Activated CD4-positive, alpha-beta T cell treated with anti-CD3 and anti-CD28 coated beads, Interleukin-2, amount 50 U/mL, for 1 hour (primary cell): ENCODE measurements around the gene NBPF4.
"Not testable (repeated sequence)": the region's sequence is repeated elsewhere in the genome, so short reads cannot be mapped to it uniquely, and the experiment has no call there.

Experiments
- DNase-seq: peaks from one replicate; pipeline ENCODE4 v3.0.0-alpha.2; 2020

Gene NBPF4, protein sequence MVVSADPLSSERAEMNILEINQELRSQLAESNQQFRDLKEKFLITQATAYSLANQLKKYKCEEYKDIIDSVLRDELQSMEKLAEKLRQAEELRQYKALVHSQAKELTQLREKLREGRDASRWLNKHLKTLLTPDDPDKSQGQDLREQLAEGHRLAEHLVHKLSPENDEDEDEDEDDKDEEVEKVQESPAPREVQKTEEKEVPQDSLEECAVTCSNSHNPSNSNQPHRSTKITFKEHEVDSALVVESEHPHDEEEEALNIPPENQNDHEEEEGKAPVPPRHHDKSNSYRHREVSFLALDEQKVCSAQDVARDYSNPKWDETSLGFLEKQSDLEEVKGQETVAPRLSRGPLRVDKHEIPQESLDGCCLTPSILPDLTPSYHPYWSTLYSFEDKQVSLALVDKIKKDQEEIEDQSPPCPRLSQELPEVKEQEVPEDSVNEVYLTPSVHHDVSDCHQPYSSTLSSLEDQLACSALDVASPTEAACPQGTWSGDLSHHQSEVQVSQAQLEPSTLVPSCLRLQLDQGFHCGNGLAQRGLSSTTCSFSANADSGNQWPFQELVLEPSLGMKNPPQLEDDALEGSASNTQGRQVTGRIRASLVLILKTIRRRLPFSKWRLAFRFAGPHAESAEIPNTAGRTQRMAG

DNA sequence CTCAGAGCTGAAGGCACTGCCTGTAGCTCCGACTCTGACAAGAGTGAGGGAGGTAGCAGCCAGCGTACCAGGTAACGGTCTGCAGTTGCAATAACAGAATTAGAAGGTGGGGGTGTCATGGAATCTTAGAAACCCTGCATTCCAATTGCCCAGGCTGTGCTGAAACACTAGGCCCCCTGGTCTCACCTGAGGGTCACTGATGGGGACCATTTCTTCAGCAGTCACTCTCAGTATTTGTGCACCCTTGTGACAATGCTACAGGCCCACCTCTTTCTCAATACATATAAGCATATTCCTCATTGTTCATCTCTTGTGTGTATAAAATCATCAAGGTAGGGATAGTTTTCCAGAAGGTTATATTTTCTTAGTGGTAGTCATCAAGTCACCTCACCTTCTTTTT lies at the start of gene NBPF4:
Gene NBPF4 (minus strand): TSS at position 101 of the 400 bp plus-strand sequence. CDS start 315 bp downstream, outside the sequence.
- DNase-seq: not testable (repeated sequence)

DNA sequence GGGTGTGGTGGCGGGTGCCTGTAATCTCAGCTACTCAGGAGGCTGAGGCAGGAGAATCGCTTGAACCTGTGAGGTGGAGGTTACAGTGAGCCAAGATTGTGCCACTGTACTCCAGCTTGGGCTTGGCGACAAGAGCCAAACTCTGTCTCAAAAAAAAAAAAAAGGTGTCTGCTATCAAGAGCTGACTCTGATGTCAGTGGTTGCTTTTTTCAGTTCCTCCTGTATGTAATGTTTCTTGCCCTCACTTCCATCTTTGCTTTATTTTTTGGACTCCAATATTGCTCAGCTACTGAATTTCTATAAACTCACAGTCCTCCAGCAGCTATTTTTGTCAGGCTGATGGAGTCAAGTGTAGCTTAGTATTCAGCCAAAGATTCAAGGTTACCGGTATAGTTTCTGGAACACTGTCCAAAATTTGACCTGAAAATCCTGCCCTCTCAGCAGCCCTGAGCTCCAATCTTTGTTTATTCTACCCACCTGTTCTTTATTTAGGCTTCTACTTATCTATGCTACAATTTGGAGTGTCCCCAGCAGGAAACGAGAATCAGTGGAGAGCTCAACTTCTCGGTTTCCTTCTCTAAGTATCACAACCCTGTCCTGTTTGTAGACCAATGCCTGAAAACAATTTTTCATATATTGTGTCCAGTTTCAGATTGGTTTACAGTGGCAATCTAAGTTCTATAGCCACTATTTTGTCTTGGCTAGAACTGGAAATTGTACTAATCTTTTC lies 38.8 kb upstream of the NBPF4 start:
- DNase-seq: not testable (repeated sequence)

DNA sequence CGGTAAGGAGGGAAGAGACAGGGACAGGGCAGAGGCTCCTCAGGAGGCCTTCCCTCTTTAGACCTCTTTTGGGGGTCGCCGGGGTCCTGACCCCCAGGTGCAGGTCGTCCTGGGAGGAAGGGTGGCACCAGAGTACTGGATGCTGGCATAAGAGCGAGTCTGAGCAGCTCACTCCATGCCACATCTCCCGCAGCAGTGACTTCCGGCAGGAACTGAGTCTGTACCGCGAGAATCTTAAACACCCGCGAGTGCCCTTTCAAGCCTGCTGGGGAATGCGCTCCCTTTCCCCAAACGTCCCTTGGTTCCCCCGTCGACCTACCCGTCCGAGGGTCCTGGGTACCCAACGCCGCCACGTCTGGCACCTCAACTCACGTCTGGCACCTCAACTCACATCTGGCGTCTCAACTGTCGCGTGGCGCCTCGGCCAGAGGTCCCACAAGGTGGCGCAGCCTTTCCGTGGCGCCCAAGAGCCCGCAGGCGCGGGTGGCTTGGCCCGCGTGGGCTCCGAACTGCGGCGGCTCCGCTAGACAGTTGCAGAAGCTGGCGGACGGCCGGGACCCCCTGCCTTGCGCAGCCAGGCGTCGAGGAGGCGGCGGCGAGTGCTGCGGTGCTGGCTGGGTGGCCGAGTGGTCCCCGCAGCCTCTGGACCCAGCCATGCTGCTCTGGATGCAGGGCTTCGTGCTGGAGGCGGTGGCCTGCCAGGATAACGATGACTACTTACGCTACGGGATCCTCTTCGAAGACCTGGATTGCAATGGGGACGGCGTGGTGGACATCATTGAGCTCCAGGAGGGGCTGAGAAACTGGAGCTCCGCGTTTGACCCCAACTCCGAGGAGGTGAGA lies 28.8 kb upstream of the NBPF4 start:
- DNase-seq: not testable (repeated sequence)

DNA sequence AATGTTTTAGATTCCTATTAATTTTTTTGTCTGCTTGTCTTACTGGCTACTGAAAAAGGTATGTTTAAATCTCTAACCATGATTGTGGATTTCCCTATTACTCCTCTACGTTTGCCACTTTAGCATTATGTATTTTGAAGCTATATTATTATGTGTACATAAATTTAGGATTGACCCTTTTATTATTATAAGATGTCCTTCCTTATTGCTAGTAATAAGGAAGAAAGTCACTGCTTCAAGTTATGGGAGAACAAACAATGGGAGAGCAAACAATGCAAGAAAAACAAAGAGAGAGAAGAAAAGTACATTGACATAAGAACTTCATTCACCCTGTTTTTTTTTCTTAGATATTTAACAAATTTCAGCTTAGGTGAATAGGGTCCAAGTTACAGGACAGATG lies 23.2 kb upstream of the NBPF4 start:
- not testable (repeated sequence) for DNase-seq

DNA sequence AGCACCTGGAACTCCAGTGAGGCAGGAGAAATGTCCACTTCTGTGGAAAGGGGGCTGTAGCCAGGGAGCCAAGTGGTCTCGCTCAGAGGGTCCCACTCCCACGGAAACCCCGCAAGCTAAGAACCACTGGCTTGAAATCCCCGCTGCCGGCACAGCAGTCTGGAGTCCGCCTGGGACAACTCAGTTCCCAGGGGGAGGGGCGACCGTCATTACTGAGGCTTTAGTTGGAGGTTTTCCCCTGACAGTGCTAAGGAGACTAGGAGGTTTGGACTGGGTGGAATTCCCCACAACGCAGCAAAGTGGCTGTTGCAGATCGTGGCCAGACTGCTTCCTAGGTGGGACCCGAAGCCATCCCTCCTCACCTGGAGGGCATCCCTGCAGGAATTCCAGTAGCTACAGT lies 18.1 kb upstream of the NBPF4 start:
- DNase-seq: not testable (repeated sequence)

DNA sequence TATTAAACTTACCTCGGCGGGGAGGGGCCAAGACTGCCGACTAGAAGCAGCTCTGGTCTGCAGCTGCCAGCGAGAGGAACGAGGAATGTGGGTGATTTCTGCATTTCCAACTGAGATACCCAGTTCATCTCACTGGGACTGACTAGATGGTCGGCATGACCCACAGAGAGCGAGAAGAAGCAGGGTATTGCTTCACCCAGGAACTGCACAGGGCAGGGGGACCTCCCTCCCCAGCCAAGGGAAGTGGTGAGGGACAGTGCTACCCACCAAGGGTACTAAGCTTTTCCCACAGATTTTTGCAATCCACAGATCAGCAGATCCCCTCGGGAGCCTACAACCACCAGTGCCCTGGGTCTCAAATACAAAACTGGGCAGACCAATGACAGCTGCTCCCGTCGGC lies 17.6 kb upstream of the NBPF4 start:
- DNase-seq: not testable (repeated sequence)

DNA sequence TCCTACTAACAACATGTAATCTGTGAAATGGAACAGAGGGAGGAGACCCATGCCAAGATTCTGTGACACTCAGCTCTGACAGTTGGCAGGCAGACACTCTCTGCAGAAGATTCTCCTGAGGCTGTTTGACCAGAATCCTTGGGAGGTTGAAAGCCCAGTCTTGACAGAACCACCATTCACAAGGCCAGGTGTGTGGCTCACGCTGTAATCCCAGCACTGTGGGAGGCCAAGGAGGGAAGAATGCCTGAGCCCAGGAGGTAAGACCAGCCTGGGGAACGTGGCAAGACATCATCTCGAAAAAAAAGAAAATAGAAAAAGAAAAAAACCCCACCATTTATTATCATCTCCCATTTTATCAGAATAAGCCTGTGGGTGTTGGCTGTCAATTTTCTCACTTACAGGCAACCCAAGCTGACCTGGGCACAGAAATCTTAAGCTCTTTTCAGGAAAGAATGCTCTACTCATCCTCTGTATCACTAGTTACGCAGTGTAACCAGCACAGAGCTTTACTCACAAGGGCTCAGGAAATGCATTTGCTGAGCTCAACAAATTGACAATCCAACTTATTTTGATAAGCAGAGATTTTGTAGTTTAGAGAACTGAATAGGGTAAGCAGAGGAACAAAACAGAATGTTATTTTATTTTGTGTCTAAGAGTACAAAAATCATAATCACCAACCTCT lies 16.8 kb upstream of the NBPF4 start:
- DNase-seq: not testable (repeated sequence)

DNA sequence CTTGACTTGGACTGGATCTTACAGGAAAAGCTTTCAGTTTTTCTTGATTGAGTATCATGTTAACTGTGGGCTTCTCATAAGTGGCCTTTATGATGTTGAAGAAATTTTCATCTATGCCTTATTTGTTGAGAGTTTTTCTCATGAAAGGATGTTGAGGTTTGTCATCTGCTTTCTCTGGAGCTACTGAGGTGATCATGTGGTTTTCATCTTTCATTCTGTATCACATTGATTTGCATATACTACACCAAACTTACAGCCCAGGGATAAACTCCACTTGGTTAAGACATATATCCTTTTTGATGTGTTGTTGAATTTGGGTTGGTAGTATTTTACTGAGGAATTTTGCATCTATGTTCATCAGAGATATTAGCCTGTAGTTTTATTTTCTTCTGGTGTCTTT lies 11.6 kb upstream of the NBPF4 start:
- DNase-seq: not testable (repeated sequence)

DNA sequence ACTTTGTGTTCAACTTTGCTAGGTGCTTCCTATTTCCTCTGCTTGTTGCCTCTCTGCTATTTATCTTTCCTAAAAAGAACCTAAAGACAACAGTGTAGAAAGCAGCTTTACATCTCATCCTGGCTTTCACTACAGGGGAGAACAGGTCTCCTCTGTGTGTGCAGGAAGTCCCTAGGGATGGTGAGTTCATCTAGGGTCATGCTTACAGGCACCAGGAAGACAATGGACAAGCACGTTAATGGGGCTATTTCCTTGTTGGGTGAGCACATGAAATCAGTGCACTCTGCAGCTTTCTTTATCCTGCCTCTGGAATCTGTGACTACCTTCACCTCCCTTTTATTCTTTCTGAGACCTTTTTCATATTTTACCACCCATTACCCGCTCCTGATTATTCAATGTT lies 4.5 kb downstream of the NBPF4 start:
- not testable (repeated sequence) for DNase-seq

DNA sequence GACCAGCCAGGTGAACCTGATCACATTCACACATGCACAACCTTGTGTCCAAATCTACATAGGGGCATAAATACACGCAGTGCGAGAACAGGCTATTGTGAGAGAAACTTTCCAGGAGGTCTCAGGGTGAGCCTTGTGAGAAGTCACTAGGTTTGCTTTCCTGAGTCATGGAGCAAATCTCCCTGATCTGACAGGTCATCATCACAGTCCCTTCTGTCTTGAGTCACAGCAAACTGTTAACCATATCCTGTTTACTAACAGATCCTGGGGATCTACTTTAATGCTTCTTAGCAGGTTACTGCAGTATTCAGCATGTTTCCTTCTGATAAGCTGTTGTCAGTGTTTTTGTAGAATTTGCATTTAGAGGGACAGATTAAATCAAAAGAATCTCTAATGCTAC lies 8.6 kb downstream of the NBPF4 start:
- DNase-seq: not testable (repeated sequence)

DNA sequence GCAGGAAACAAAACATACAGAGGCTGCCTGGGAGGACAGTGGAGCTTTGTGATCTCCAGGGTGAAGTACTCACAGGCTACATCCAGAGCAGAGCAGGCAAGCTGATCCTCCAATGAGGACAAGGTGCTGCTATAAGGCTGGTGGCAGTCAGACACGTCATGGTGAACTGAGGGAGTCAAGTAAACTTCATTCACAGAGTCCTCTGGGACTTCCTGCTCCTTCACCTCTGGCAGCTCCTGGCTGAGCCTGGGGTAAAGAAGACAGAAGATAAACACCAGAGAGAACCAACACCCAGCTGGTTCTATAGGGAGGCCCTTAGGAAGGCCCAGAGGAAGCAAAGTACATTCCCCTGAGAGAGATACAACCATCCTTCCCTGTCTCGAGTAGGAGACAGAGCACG lies 11.7 kb downstream of the NBPF4 start:
- DNase-seq: not testable (repeated sequence)

DNA sequence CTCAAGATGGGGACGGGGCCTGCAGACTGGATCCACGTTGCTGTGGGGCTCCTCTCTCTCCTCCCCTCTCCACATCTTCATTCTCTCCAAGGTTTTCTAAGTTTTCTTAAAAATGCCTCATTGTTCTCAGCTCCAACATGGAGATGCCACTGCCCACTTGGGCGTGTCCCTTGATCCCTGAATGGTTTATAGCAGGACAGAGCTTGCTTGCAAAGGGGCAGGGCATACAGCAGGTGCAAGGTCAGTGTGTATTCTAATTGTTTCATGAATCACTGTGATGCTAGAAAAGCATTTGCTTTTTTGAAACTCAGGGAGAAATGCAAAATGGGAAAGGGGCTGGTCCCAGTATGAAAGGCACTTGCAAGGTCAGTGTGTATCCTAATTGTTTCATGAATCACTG lies 13.9 kb downstream of the NBPF4 start:
- DNase-seq: not testable (repeated sequence)

DNA sequence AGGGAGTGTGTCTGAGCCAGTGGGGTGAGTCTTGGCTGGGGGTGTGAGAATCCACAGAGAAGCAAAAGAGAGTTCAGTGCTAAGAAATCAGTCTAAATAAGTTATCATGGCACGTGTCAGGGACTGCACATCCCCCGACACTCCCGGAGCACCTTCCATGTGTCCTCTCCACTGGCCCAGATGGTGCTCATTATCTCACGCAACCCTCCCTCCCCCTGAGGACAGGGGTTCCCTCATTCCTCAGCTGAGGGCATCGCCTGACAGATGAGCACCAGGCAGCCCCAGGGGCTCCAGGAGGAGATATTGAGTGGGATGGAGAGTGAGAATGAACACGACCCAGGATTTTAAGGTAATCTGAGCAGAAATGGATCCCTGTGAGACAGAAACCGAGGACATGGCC lies 16.1 kb downstream of the NBPF4 start:
- not testable (repeated sequence) for DNase-seq

DNA sequence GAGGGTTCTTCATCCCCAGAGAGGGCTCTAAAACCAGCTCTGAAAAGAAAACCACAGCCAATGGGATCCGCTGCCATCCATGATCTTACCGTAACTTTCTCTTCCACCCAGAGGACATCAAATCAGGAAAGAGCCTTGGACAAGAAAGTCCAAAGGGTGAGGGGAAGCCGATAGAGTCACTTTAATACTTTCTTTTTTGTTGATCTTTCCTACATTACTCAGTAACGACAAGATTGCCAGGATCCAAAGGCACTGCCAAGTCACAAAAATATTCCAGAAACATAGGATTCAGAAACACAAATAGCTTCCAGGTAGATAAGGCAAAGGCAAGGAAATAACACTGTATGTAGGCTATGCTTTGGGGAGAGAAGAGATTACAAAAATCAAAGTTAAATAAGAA lies 17.0 kb downstream of the NBPF4 start:
- DNase-seq: not testable (repeated sequence)

DNA sequence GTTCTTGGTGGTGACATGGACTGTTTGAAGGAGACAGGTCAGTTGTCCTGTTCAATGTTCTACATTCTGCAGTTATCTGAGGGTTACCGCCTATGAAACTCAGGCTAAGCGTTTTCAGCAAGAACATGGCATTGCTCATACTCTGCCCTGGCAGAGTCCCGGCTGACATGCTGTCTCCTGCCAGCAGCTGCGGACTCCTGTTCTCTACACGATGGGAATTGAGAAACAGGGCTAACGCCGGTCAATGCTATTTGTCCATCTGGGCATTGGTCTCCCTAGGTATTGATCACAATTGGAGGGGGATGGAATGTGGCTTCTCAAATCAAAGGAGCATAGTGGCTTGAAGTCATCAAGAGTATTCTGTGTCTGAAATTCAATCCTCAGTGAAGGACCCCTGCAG lies 20.6 kb downstream of the NBPF4 start:
- not testable (repeated sequence) for DNase-seq

DNA sequence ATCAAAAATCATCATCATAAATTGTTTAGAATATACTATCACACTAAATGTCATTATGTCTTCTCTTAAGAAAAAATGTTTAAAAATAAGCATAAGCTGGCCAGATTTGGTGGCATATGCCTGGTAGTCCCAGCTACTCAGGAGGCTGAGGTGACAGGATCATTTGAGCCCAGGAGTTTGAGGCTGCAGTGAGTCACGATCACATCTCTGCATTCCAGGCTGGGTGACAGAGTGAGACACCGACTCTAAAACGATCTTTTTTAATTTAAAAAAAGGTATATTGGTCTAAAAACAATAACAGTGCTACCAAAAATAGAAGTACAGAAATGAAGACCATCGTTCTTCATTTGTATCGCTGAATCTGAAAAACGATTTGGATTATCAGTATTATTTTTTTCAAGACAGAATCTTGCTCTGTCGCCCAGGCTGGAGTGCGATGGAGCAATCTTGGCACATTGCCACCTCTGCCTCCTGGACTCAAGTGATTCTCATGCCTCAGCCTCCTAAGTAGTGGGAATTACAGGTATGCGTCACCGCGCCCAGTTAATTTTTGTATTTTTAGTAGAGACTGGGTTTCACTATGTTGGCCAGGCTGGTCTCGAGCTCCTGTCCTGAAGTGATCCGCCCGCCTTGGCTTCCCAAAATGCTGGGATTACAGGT lies 26.2 kb downstream of the NBPF4 start:
- DNase-seq: not testable (repeated sequence)

DNA sequence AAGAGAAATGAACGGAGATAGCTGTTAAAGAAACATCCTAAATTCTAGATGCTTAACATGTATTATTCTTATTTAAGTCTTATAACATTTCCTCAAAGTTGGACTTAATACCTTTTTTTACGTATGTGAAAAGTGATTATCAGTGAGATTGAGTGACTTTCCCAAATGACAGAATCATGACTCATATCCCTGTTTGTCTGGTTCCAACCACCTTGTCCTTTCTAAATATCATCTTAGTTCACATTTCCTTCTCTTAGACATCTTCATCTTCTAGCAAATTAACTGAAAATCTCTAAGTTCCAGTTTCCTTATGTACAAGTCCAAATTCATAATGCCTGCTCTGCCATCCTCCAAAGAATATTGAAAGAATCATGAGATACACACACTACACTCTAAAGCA lies 26.9 kb downstream of the NBPF4 start:
- not testable (repeated sequence) for DNase-seq

DNA sequence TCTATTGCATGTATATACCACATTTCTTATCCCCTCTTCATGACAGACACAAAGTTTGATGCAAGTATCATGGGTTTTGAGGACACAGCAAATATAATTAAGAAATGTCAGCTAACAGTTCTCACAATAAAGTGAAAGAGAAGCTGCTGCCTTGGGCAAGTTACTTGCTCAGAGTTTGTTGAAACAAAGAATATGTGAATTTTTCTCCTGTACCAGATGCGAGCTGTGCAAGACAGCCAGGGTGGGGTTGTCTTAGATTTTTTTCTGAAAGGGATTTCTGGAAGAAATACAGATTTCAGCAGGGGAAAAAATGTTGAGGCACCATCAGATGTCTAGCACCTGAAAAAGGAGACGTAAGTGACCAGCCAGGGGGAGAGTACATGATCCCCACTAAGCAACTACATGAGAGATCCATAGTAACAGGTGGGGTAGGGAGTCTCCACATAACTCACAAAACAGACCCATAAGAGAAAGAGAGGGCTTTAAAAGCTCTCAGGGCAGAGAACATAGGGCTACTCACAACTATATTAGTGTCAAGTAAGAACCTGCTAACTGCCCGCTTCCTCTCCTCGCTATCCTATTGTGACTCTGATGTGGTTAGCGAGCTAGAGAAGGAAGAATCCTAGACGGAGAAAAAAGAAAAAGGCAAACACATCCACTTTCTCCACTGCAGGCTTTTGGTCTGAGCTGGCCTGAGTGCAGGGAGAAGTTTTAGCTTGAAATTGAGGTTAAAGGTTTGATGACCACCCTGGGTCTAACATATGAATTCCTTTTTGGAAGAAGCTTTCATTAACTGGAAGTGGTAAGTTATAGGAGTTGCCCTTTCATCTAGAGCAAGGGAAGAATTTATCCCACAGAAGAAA lies 27.6 kb downstream of the NBPF4 start:
- DNase-seq: not testable (repeated sequence)

DNA sequence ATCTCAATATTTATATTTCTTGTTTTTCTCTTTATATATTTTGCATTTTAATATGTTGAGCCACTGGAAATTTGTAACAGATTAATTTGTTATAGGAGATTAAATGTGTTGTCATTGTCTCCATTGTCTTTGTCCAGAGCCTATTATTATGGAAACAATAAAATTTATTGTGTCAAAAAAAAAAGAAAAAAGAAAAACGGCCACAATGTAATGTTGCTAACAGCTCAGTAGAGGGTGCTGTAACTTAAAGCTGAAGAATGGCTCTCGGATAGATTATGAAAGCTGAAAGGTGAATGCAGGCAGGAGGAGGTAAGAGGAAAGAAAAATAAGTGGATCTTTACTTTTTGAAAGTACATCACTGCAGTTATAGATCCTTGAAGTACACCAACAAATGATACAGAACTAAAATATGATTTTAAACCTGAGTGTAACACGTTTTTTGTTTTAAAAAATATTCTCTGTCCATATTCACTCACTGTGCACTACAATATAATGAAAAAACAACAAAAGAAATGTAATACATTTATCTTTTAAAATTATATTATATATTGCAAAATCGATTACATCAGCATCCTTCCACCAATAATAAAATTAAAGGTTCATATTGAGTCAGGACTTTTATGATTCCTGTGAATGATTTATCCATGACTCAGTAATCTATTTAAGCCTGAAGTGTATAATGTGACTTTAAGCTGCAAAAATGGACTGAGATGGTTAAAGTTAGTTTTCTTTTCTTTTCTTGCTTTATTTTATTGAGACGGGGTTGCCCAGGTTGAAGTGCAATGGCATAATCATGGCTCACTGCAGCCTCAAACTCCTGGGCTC lies 29.0 kb downstream of the NBPF4 start:
- DNase-seq: not testable (repeated sequence)
